ENCODE data around the gene ABHD2.
"Not testable (repeated sequence)": the region's sequence is repeated elsewhere in the genome, so short reads cannot be mapped to it uniquely, and the experiment has no call there.

The ABHD2 gene

DNA sequence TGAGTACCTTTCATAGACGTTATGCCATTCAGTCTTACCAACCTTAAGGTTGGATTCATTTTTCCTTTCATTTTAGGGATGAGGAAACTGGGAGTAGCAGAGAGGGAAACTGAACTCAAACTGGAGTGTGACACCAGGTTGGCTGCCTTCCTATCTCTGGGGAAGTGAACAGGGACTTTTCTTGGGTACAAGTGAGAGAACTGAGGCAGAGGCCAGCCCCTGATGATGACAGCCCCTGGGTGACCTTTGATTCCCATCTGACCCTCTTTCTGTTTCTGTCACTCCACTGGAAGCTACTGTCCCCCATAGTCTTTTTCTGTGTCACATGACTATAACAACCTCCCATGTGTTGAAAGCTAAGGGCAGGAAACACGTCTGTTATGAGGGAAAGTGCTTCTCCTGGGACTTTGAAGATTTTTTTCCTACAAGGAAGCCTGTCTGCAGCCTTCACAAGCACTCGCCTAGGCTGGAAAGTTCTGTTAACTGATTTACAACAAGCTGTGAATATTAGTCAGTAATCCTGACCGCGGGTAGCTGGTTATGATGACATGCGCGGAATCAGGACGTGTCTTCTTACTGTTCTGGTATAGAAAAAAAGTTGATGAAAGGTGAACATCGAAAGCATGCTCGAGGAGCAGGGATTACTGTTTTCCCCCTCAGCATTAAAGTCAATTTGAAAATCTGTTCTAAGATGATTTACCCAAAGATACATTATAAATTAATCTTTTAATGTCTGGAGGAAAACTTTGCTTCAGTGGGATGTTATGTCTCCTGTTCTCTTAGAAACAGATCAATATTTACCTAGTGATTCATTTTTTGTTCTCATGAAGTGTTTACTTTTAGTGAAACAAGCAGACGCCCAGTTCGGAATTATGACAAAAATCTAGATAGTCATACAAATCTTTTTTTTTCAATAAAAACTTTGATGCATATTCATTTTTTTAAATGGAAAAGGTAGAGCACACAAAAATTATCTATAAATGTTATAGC lies 31.5 kb downstream of the ABHD2 start:
- TF ChIP-seq, protein P1, sequence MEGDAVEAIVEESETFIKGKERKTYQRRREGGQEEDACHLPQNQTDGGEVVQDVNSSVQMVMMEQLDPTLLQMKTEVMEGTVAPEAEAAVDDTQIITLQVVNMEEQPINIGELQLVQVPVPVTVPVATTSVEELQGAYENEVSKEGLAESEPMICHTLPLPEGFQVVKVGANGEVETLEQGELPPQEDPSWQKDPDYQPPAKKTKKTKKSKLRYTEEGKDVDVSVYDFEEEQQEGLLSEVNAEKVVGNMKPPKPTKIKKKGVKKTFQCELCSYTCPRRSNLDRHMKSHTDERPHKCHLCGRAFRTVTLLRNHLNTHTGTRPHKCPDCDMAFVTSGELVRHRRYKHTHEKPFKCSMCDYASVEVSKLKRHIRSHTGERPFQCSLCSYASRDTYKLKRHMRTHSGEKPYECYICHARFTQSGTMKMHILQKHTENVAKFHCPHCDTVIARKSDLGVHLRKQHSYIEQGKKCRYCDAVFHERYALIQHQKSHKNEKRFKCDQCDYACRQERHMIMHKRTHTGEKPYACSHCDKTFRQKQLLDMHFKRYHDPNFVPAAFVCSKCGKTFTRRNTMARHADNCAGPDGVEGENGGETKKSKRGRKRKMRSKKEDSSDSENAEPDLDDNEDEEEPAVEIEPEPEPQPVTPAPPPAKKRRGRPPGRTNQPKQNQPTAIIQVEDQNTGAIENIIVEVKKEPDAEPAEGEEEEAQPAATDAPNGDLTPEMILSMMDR (IDR thresholded peaks at IDR 0.05; ENCODE audit: low read depth, low read length, missing control alignments): no peak
- no peak for DNase-seq (ENCODE audit: extremely low read depth, low read depth)
- no peak overlapping the region for H3K4me3 ChIP-seq (replicated peaks; ENCODE audit: low read depth, low read length)

DNA sequence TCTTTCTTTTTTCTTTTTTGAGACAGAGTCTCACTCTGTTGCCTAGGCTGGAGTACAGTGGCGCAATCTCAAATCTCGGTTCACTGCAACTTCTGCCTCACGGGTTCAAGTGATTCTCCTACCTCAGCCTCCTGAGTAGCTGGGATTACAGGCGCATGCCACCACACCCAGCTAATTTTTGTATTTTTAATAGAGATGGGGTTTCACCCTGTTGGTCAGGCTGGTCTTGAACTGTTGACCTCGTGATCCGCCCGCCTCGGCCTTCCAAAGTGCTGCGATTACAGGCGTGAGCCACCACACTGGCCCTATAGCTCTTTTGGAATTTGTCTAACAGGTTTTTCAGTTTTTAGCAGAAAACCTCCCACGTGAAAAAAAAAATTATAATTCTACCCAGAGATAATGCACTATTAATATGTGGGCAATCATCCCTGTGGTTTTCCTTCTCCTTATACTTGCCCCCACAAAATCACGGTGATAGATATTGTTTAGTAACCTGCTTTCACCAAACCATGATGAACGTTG lies 32.3 kb downstream of the ABHD2 start:
- not testable (repeated sequence) for H3K4me3 ChIP-seq (replicated peaks; ENCODE audit: low read depth, low read length); DNase-seq (ENCODE audit: extremely low read depth, low read depth)

DNA sequence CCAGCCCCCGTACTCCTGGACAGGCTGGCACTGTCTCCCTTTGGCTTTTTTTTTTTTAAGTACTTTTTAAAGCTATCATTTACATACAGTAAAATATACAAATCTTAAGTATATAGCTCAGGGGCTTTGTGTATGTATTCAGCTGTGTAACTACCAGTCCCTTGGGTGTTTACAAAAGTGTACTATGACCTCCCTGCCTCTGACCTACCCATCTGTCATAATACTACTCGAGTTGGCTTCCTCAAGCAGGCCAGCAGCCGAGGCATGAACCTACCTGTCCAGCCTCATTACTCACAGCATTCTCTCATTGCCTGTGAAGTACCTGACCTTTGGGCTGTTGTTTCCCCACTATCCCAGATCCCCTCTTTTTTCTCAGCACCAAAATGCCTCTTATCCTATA lies 33.2 kb downstream of the ABHD2 start:
- DNase-seq (ENCODE audit: extremely low read depth, low read depth): no peak
- no peak overlapping the region for H3K4me3 ChIP-seq (replicated peaks; ENCODE audit: low read depth, low read length)
- TF ChIP-seq, protein P1 (IDR thresholded peaks at IDR 0.05; ENCODE audit: low read depth, low read length, missing control alignments): no peak

DNA sequence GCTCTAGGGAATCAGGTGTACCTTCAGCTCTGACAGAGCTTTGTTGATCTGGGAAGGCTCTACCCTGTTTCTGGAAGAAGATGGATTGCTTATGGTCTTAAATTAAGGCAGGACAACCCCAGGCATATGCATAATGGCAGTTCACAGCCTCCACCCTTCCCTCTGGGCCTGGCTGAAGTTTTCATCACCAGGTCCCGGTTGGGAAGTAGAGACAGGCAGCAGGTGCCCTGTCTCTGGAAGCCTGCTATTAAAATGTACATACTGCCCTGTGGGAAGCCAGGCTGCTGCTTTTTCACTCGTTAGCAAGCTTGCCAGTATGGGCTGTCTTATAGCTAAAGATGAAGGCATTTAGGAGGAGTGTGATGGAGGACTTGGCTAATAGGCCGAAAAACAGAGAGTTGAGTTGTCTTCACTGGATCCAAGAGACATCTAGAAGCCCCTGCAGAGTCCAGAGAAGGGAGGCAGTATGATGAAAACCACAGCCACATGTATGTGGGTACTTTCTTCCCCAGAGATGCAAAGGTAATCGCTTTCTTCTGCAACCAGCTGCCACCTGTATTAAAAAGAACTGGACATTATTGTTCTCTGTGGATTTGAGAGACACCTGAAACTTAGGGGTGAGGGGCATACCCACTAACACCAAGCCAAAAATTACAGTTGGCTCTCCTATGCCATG lies 34.4 kb downstream of the ABHD2 start:
- TF ChIP-seq, protein P1 (IDR thresholded peaks at IDR 0.05; ENCODE audit: low read depth, low read length, missing control alignments): no peak
- no peak for DNase-seq (ENCODE audit: extremely low read depth, low read depth)
- H3K4me3 ChIP-seq (replicated peaks; ENCODE audit: low read depth, low read length): no peak overlapping the region

DNA sequence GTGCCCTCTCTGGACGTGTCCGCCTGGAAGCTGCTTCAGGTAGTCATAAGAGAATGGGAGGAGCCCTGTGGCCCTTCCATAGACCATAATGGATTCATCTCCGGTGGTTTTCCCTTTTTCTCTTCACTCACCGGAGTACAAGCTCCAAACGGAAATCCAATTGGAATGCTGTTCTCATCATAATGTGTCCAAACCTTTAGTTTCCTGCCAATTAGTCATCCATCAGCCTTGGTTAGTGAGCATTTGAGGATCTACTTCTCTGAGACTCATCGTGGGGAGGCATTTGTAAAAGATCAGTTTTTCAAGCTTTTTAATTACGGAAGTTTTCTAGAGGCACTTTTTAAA lies 34.9 kb downstream of the ABHD2 start:
- DNase-seq (ENCODE audit: extremely low read depth, low read depth): no peak
- TF ChIP-seq, protein P1 (IDR thresholded peaks at IDR 0.05; ENCODE audit: low read depth, low read length, missing control alignments): no peak
- H3K4me3 ChIP-seq (replicated peaks; ENCODE audit: low read depth, low read length): no peak overlapping the region

DNA sequence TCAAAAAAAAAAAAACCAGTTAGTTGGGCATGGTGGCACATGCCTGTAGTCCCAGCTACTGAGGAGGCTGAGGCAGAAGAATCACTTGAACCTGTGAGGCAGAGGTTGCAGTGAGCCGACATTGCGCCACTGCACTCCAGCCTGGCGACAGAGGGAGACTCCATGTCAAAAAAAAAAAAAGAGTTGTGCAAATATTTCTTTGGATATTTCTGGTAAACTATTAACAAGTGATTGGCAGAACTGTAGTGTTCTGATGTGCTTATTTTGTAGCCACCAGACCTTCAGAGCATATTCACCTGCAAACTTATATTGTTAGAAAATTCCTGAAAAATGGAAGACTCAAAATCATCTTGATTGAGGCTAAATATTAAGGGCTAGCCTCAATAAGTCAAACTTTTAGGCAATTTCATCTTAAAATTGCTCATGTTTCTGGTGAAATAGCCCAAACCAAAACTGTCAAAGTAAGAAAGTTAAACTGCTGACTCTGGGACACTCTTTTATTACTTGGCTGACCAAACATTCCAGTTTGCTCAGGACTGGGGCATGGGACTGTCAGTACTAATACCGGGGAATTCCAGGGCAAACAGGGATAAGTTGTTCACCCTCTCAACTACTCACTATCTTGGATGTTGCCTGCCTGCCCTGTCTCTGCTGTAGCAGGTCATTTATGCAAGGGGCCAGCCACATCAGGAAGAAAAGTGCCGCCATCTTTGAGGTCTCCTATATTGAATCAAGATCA lies 37.0 kb downstream of the ABHD2 start:
- TF ChIP-seq, protein P1 (IDR thresholded peaks at IDR 0.05; ENCODE audit: low read depth, low read length, missing control alignments): no peak
- no peak overlapping the region for H3K4me3 ChIP-seq (replicated peaks; ENCODE audit: low read depth, low read length)
- no peak for DNase-seq (ENCODE audit: extremely low read depth, low read depth)
